Measurements from ENCODE around the gene SLC25A21.
"Not testable (repeated sequence)": the region's sequence is repeated elsewhere in the genome, so short reads cannot be mapped to it uniquely, and the experiment has no call there.

Gene SLC25A21

GRCh38 chr14:36986407-36986806, 186.0 kb downstream of the SLC25A21 start:
- DNase-seq (ENCODE audit: low spot score), result no peak

GRCh38 chr14:36981832-36982529, 190.4 kb downstream of the SLC25A21 start:
- no peak for DNase-seq (ENCODE audit: low spot score)

GRCh38 chr14:36980413-36980812, 192.0 kb downstream of the SLC25A21 start:
- not testable (repeated sequence) for DNase-seq (ENCODE audit: low spot score)

DNA sequence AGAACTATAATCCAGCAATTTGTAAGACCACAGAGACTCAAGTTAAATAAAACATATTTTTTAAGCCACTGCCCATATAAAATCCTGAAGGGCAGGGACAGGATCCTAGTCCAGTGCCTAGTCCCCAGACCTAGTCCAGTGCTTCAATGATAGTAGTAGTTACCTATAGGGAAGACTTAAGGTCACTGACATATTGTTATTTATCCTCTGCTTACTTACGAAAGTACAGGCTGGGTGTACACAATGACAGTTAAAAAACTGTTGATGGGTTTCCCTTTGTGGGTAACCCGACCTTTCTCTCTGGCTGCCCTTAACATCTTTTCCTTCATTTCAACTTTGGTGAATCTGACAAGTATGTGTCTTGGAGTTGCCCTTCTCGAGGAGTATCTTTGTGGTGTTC, 192.5 kb downstream of the SLC25A21 start:
- DNase-seq (ENCODE audit: low spot score), result no peak

DNA sequence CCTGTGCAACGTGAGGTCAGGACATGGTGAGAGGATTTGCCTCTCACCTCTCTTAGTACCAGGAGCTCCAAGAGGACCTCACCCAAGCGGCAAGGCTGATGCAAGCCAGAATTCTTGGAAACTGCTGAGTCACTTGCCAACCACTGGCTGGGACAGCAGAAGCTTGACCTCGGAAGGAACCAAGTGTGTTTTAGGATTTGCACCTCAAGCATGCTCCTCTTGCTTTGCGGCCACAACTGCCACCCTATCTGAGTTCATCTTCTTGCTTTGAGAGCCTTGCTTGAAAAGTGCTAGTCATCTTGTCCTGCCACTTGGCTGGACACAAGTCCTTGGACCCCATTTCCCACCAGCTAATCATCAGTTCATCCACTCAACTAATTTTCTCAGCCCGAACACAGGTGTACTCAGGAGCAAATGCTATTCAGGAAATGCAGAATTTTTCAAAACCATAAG, 195.8 kb downstream of the SLC25A21 start:
- no peak for DNase-seq (ENCODE audit: low spot score)

DNA sequence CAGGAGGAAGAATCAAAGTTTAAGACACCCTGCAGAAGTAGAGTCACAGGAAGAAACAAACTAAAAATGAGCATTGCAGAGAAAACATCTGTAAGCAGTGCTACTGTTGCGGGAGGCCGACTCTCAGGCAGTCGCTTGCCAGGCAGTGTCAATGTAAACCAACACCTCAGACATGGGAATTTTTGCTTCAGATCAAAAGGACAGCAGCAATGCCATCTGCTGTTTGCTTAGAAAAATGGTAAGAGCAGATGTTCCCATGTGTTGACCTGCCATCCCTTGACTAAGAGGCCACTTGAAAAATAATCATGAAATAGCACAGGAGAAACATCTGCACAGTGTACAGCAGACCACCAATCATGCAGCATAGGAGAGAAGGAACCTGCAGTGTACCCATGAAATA, 196.6 kb downstream of the SLC25A21 start:
- no peak for DNase-seq (ENCODE audit: low spot score)

DNA sequence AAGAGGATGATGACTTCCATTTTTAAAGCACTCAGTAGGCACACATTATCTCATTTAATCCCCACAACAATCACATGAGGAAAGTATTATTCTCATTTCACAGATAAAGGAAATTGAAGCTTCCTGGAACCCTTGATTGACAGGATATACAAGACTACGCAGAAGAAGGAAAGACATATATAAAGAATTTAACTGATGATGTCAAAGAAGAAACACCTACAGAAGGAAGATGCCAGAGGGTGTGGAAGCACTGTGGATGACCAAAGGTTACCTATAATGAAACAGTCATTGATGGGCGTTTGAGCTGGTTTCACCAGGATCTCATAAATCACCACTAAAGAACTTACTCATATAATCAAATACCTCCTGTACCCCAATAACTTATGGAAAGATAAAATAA, 197.4 kb downstream of the SLC25A21 start:
- no peak for DNase-seq (ENCODE audit: low spot score)

GRCh38 chr14:36973806-36974442, 198.5 kb downstream of the SLC25A21 start:
- DNase-seq (ENCODE audit: low spot score), result no peak

DNA sequence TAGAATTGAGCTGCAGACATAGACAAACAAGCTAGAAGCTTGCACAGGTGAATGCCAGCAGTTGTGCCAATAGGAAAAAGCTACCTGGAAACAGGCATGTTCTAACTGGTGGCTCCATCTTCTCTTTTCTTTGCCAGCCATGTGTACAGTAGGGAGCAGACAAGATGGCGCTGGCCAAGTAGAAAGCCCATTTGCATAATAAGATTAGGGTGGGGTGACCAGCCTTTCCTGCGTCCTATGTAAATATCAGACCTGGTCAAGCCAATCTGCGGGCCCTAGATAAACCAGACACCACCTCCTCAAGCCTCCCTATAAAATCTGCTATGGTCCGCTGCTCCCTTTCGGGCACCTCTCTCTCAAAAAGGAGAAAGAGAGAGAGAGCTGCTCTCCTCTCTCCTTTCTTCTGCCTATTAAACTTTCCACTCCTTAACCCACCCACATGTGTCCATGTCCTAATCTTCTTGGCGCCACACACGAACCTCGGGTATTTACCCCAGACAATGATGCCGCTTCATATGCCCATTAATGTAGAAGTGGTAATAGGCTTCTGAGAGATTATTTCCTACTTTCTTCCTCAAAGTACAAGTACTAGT, 201.0 kb downstream of the SLC25A21 start:
- DNase-seq (ENCODE audit: low spot score), result no peak

- DNase-seq (ENCODE audit: low spot score), result no peak
Measured at GRCh38 chr14:36967892-36968555, 204.4 kb downstream of the SLC25A21 start.

- DNase-seq (ENCODE audit: low spot score), result no peak
Measured at GRCh38 chr14:36955967-36956366, 216.4 kb downstream of the SLC25A21 start.

- DNase-seq (ENCODE audit: low spot score), result no peak
Measured at GRCh38 chr14:36955376-36955775, 217.0 kb downstream of the SLC25A21 start.

- DNase-seq (ENCODE audit: low spot score), result no peak
Measured at GRCh38 chr14:36952689-36953088, 219.7 kb downstream of the SLC25A21 start.

DNA sequence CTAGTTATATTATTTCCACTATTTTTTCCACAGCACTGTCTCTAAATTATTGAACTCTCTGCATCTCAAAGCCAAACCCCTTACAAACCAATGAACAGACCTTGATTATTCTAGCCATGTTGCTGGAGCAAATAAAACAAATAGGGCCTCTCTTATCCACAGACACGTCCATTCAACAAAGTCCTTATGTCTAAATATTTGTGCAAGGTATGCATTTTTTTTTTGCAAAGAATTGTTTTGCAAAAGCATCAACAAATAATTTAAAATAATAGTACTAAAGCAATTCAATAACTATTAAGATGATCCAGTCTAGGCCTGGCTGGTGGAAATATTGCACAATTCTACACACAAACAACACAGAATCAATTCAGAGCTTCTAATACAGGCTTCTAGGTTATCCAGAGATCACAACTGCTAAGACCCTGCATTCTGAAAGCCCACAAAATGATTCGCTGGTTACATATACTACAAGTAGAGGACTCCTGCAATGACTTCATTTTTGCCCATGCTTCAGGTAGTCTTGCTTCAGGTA, 221.0 kb downstream of the SLC25A21 start:
- no peak for DNase-seq (ENCODE audit: low spot score)

DNA sequence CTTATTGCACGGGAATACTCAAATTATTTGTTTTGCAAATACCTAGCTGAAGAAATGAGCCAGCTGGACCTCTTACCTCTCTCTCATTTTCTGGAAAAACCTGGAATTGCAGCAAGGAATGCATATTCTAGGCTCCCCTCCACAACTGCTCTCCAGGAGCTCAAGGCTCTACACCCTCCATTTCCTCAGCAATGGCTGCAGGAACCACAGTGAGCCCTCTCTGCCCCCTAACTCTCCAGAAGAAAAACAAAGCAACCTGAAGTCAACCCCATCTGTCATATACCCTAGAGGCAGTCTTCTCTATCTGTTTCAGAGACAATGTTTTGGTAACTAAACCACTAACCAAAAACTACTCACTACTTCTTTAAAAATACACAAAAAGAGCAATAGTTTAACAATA, 221.6 kb downstream of the SLC25A21 start:
- no peak for DNase-seq (ENCODE audit: low spot score)

- DNase-seq (ENCODE audit: low spot score), result no peak
Measured at GRCh38 chr14:36949371-36949770, 223.0 kb downstream of the SLC25A21 start.

DNA sequence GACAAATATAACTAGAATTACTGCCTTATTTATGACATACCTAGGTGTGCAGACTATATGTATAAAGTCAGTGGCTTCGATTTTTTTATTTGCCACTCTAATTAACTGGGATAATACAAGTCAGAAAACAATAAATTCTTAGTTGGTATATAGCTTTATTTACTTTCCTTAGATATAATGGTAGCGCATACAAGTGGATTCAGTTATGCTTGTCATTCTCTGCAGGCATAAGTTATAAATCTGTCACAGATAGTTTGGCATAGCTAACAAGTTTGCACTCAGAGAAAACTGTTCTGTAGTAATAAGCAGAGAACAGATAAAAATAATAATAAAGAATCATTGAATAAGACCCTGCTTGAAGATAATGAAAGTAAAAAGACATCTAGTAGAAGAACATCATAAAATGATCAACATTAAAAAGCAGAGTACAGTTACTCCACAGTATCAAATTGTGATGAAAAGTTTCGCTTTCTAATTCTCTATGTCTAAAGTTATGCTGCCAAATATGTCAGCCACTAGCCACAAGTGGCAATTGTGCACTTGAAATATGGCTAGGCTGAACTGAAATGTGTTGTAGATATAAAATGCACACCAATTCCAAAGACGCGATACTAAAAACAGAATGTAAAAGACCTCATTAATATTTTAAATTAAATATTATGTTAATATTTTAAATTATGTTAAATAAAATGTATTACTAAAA, 224.1 kb downstream of the SLC25A21 start:
- DNase-seq (ENCODE audit: low spot score), result no peak

GRCh38 chr14:36947362-36947761, 225.0 kb downstream of the SLC25A21 start:
- no peak for DNase-seq (ENCODE audit: low spot score)

DNA sequence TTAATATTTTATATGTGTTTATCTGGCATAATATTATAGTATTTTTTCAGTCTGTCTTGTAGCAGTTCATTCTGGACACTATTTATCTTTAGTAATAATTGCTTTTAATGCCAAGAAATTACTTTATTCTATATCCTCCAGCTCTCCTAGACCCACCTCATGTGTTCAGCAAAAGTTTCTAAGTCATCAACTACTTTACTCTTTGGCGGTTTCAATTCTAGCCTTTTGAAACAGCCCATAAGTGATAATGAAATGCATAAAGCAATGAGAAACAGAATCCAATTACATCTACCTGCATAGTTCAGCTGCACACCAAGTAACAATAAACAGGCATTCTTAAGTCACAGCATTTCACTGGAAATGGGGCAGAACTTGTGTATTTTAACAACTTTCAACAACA, 225.5 kb downstream of the SLC25A21 start:
- no peak for DNase-seq (ENCODE audit: low spot score)

DNA sequence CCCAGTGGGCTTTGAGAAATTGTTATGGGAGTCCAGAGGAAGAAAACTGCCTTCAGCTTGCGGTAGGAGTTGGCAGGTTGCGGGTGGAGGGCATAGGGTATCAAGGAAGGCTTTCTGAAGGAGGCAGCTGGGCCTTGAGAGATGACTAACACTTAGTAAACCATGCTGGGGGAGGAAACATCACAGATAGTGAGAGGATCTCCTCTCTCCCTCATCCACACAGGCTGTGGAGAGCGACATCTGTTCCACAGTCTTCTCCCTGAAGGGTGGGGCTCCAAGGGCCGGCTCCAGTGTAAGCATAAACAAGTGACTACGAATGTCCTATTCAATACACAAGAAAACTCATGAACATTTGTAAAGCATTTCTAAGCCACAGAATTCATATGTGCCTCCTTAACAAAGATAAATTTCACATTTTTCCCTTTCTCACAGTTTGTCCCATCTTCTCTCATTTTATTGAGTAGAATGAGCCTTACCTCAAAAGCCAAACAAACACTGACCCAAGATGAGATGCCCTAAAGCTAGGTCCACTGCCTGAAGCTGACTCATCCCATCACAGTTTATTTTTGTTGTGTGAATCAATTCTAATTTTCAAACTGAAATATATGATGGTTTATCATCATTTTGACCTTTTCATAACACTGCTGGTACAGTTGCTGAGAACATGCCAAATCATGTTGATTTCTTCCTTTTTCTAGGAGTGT, 227.9 kb downstream of the SLC25A21 start:
- DNase-seq (ENCODE audit: low spot score), result no peak

GRCh38 chr14:36942522-36943245, 229.7 kb downstream of the SLC25A21 start:
- DNase-seq (ENCODE audit: low spot score), result no peak

Measured in HuH-7.5 (cell line).